HPDE6-E6E7 (cell line): ENCODE measurements around the gene DGKI.

Source experiments
- DNase-seq: peaks from one replicate; pipeline ENCODE4 v3.0.0; 2011; ENCODE audit warnings: missing footprints; ENCODE audit errors: extremely low spot score

Gene DGKI

DNA sequence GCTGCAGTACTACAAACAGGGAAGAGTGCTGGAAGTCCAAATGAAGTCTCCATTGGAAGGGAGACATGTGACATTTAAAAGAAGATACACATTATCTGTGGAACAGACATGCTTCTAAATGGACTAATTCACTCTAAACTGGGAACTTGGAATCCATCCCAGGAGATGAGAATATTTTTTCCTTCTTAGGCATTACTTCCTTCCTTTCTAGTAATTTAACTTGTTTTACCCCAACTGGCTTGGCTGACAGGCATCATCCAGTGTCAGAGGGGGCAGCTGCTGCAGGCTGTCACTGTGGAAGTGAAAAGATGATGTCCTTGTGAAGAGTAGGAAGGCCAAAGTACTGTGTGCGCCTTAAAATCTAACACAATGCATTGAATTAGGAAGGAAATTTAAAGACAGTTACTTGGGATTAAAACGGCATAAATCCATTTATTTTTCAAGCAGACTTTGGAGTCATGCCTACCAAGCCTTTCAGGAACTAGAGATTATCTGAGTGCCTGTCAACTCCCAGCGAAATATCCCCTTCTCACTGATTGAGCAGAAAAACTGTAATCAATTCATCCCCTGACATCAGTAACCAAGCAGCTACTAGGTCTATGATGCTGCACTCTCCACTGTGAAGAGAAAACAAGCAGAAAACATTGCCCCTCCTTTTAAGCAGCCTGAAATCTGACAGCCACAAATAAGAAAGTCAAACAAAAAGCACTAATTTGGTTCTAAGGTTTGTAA, 161.2 kb downstream of the DGKI start:
- DNase-seq: no peak

DNA sequence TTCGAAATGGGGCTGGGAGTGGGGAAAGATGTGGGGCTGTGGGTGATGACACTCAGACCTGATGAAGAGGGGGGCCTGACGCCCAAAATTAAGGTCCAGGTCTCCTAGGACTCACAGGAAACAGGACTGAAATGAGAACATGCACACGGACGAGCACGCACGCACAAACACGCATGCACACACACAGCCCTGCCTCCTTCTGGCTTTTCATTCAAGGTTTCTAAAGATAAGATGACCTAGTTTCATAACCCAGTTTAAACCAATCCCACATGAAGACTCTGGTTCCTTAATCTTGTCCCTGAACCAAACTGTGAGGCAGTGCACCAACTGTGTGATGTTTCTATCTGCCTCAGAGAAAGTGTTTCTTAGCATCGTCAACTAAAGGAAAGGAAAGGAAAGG, 162.0 kb downstream of the DGKI start:
- DNase-seq: no peak

DNA sequence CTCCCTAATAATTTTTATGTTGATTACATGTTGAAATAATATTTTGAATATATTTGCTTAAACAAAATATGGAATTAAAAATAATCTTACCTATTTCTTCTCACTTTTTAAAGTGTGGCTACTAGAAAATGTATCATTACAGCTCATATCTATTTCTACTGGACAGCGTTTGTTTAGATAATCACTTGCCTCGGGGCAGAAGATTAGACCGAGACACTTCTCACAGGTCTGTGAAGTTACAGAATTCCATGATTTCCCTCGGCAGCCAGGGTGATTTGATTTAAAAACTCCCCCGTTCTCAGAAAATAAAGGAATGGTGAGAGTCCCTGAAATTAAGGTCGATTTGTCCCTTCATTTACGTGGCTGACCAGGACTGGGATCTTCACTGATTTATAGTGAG, 162.5 kb downstream of the DGKI start:
- DNase-seq: no peak

DNA sequence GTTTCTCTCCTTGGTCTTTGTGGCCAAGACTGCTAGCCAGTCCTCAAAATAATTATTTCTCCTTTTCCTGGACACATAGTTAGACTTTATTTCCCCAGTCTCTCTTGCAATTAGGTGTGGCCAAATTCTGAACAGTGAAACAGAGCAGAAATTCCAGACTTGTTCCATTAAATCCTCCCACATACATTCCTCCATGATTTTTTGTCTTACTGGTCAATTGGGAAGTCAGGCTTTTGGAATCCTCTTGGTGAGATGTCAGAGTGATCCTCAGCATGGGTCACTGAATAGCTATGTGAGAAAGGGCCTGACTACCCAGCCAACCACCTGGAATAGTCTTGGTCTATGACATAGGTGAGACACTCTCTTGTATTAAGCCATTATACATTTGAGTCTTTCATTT, 164.2 kb downstream of the DGKI start:
- DNase-seq: no peak

DNA sequence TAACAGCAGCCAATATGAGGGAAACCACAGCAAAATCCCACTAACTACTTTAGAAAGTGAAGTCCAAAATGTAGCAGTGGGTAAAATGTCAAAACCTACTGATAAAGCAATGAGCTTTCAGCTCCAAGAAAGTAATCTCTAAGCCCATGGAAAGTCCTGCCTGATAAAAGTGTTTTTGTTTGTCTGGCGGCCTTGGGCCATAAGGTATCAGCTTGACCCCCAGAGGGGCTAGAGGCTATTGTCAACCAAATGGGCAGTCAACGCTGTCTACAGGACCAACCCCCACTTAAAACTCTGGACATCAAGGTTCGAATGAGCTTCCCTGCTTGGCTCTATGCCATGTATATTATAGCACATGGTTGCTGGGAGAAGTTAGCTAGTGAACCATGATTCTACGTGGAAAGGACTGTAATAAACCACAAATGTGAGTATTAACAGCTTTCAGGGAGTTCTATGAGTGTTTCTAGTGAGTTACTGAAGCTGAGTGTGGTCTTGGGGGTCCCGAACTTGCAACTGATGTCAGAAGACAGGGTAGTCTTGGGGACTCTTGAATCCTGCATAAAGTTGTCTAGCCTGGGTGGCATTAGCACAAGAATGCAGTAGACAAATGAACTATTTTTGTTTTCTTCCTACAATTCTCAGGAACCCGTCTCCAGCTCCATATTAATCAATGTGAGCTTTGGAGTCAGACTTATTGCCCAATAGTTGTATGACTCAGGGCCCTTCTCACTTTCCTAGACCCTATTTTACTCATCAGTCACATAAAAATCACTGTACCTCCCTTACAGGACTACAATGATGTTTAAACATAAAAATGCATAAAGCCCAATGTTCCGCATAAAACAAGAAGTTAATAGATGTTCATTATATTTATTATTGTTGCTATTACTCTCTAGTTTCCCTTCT, 164.9 kb downstream of the DGKI start:
- peak; percentile 5 for DNase-seq

DNA sequence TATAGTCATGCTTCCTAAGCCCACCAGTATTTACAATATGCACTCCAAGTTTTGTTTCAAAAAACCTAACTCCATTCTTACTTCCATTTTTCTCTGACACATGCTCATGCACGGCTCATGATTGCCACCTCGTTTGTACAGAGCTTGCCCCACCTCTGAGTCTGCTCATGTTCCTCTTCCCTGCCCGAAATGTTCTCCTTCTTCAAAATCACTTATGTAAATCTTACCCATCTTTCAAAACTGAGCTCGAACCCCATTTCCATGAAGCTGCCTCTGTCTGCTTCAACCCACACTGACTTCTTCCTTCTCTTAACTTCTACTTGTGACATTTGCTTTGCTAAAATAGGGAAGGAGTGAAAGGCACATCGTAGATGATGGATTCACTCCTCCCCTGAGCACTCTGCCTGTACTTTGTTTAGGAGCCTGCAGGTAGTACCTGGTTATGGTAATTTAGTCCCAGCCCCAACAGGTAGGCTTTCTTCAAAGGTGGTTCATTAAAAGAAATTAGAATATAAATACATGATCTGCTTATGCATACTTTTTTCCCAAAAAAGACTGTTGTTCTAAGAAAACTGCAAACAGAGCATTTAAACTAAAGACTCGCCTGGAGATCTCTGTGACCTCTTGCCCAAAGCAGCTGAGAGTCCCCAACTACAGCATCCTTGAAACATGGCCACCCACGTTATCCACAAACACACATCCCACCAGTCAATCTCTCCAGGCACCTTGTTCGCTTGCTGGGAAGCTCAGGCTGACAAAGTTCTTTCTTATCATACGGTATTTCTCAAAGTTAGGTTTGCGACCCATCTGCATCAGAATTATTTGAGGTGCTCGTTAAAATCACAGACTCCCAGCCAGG, 172.0 kb downstream of the DGKI start:
- DNase-seq: no peak

DNA sequence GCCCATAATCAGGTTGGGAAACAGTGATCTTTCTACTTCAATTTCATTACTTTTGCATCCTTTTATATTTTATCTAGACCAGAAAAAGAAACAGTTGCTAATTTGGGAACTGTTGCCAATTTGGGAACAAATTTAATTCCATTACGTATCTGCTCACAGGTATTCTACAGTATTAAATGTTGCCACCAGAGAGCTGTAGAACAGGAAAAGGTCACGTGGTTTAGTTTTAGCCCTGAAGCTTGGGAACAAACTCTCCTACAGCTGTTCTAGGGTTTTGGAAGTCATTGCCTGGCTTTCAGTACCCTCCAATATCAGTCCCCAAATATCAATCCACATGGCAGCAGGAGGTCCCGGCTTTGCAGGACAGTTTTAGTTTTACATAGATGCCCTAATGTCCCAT, 172.7 kb downstream of the DGKI start:
- DNase-seq: no peak

DNA sequence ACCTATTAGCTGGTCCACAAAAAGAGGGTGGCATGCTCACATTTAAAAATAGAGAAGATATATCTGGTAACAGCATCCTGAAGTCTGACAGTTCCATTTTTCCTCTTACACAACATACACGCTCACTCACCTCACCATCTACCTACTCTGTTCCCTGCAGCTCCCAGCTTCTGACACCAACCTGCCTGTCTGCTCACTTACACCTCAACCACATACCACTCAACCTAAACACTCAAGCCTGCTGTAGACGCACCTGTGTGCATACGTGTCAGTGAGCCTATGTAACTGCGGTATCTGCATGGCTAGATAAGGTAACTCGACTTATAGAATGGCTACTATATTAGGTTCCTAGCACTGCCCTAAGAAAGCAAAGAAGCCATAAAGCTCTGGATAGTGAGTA, 174.9 kb downstream of the DGKI start:
- no peak for DNase-seq

DNA sequence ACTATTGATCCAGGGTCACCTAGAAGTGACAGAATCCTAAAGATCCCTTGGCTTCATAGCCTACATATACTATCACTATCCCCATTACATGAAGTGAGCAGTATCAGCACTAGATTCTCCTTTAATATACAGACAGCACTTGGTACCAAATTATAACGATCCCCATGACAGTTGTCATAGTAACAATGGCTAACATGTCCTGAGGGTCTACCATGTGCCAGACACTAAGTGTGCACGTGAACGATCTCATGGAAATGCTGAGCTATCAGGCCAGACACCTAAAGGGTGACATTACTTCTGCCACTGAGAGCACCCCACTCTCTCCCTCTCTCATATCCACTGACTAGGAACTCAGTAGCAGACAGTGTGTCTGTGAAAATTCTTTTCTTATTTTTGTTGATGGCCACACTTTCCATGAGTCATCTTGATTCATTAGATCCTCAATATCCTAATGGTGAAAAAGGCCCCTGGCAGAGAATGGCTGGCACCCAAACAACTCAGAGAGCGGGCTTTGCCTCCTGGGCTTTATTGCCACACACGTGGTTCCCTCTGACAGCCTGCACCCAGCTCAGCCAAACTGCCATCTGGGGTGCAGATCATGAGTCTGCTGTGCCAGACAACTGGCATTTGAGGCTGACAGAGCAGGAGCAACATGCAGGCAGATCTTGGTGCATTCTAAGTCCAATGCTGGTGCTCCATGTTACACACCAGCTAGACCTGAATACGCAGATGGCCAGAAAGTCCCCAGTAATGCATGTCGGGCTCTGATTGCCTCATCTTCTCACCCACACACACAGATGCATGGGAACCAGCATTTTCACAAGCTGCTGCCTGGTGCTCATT, 176.3 kb downstream of the DGKI start:
- no peak for DNase-seq

DNA sequence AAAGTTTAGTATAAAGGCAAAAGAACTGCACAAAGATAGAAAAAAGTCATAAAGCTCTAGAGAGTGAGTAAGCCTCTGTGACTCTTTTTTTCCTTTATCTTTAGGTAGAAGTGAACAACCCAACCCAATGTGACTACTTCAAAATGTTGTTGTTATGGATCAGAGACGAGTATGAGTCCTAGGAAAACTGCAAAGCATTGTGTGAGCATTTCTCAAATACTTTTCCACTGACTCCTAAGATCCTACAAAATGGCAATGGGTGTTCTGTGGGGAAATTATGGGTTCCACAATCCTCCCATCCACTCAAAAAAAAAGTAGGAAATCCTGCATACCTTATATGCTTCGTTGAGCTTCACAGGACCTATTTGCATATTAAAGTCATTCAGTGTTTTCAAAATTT, 177.1 kb downstream of the DGKI start:
- no peak for DNase-seq

DNA sequence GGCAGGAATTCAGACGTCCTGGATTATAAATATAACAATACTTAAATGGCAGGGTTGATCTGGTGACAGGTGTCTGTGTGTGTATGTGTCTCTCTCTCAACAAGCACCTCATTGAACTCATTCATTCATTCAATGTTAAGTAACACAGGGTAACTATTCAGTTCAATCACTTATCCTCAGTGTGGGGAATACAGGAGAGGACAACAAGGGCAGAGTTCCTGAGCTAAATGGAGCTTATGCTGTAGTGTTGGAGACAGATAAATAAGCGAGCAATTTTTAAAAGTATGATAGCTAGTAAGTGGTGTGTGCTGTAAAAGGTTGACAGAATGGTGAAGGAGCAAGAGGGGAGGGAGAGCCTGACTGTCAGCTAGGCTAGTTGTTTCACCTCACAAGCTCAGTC, 178.4 kb downstream of the DGKI start:
- no peak for DNase-seq

DNA sequence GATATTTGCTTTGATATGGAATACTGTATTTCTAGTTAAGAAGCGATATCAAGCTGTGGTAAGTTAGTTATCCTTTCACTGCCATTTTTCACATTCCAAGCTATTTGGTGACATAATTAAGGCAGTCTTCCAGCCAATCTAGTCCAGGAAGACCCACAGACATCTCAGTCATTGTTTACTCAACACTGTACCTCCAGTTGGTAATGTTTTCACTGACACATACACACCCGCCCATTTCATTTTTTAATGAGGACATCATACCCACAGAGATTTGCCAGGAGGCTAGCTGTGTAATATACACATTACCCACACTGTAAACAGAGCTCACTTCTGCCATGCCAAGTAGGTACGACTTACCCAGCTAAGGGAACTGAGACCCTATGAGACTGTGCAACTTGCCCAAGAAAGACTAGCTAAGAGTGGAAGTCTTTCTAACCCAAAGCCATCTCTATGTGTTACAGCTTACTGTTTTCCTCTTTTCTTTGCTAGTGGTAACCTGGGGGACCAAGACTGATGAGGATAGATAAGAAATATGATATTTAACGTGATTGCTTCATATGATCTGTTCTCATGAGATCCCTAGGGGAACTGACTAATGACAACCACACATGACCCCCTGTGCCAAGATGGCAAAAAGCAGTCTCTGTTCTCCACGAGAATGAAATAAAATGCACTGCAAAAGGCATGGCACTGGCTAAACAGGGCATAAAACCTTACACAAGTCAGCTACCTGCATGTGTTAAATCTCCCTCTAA, 179.0 kb downstream of the DGKI start:
- DNase-seq: no peak

DNA sequence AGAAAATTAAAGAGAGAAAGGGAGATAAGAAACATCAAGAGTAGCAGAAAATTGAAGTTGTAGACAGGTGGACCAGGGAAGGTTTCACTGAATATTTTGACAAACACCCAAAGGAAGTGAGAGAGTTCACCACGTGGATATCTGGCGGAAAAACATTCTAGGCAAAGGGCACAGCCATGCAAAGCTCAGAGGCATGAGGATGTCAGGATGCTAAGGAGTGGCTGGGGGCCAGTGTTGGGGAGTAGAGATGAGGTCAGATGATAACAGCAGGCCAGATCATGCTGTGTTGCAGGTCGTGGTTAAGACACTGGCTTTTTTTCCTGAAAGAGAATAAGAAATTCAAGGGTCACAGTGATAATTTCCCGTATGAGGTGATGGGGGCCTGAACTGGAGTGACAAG, 181.9 kb downstream of the DGKI start:
- no peak for DNase-seq

DNA sequence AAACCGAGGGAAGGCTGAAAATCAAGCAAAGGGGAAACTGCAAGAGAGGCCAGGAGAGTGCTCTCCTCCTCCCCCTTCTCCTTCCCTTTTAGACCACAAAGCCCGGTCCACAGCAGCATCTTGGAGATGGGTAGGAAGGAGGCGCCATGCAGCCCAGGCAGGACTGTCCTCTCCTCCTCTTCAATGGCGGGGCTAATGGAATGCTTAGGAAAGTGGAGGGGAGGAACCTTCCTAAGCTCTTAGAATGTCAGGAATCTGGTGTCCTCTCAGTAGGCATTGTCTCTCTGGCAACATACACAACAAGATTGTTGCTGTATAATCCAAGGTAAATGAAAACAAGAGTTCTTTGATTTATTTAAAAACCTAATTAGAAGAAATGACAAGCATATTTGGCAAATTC, 185.1 kb downstream of the DGKI start:
- no peak for DNase-seq

DNA sequence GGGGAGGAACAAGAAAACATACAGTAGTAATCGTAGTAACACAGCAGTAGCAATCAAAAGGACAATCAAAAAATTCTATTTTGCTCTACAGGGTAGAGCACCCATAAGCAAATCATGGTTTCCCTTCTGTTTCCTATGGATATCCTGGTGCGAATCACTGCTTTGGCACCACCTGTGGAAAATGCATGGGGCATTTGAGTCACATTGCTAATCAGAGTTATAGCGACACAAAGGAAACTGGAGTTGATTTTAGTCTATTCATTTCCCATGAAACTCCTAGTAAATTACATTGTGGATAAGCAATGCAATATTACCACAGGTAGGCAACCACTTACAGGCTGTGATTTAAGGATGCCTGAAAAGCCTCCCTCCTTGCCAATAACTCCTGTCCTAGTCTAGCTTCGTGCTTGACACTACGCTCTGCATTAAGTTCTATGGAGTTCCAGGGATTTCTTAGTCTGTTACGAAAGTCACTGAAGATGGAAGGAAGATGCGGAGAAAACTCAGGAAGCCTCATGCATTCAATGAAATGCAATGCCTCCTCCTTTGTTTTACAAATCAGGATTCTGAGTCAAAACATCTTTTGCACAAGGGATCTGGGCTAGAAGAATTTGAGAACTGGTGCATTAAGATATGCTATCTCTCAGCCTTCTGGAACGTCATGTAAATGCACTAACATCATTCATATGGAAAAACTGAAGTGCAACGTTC, 188.4 kb downstream of the DGKI start:
- DNase-seq: no peak

DNA sequence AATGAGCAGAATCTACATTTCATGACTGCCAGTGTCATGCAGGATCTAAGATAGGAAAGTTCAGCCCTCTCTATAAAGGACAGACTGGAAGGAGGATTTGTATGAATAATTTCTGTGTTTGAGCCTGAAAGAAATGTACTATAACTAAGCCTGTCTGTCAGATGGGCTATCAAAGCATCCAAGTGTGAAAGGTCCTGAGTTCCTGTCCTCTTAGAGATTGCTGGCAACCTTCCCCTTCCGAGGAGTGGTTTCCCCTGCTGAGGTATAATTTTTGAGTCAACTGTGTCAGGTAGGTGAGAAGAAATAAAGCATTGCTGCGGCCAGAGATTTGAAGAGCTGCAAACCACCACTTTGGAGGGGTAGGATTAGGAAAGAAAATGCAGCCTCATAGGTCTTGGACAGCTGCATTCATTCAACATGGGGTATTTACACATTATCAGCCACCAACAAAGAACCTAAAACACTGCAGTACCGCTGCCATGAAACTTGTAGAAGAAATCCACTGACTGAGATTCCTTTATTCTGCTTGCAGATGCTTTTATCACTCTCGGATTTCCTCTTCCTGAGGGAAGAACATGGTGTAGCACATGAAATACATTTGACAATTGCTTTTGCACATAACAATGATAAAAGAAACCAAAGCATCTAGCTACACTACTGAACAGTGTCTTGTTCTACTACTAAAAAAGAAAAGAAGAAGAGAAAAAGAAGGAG, 189.1 kb downstream of the DGKI start:
- DNase-seq: no peak

DNA sequence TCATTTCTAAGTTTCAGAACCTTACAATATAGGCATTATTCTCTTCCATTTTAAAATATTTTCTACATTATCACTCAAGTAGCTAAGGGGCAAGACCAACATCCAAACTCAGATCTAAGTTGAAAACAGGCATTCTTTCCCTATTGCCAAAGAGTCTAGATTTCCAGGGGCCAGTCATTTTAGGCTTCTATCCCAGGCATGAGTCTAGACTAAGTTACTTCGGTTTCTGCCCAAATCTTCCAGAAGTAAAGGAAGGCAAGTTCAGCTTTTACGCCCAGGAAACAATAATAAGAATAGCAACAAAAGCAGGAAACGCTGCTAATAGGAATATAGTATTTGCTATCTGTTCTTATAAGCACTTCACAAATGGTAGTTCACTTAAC, 189.9 kb downstream of the DGKI start:
- DNase-seq: no peak

DNA sequence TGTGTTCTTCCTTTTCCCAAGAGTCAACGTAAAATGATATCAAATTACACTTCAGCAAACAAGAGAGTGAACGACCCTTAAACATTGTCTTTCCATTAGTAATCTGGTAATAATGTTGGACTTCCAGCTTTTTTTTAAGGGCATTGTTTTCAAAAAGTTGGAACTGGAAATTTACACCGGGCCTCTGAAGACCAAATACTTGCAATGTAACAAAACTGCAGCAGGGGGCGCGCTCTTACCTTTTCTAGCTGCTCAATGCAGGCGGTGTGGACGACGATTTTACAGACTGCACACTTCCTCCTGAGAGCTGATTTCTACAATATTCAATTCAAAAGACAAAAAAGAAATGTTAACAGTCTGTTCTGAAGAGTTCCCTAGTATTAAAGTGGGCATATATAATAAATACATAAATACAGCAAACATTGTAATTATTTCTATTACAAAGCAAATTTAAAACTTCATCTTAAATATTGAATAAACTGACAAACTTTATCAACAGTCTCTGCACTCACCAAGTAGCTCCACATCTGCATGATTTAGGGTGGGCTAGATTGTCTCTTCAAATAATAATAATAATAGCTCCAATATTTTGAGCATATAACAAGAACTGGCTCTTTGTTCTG, 190.4 kb downstream of the DGKI start:
- peak; percentile 33 for DNase-seq

DNA sequence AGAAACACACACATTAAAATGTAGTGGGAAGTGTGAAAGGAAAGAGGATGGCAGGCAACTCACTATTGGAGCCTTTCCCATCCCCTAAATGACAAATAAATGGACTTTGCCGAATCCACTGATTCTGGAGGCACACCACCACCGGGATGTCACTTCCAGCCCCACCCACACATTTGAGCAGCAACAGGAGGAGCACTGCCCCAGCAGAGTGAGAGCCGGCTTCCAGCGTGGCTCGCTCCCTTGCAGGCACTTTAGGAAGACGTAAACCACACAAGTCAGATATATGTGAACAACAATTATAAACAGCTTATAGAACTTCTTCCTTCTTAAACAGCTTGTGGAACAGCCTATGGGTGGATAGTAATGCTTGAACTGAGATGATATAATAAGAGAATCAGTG, 191.0 kb downstream of the DGKI start:
- no peak for DNase-seq
